ENCODE data around the gene ANKRD52.
A peak's percentile ranks its signal among the peaks of the same experiment; 100 is the strongest.
"Not testable (repeated sequence)": the region's sequence is repeated elsewhere in the genome, so short reads cannot be mapped to it uniquely, and the experiment has no call there.

The ANKRD52 gene

DNA sequence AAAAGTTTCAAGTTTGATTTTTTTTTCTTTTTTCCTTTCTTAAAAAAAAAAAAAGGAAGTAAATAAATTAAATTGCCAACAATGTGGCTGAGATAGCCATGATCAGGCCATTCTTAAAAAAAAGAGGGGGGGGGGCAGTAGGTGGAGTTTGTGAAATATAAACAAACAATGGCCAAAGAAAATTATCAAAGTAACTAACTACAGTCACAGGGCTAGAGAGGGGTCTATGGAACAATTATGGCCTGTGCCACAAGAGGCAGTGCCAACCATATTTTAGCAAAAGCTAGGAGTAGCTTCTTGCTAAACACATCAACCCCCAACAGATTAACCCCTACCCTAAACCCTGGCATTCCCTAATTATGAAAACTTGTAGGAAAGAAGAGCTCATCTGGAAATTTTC, 52.7 kb downstream of the ANKRD52 start:
- DNase-seq = no peak

DNA sequence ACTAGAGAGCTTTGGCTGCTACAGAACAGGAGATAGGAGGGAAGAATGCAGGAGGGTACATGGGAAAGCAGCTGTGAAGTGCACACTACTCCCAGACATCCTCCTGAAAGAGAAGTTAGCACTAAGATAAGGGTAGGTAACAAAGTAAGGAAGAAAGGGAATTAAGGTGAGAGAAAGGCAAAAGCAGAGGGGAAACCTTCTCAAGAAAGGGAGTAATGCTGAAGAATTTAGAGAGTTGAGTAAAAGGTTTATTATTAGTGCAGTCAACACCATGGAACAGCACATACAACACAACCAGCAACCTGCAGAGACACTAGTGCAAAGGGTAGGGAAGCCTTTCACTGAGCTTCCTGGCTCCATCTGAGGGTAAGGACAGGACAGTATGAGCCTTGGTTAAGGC, 53.9 kb downstream of the ANKRD52 start:
- DNase-seq = no peak

DNA sequence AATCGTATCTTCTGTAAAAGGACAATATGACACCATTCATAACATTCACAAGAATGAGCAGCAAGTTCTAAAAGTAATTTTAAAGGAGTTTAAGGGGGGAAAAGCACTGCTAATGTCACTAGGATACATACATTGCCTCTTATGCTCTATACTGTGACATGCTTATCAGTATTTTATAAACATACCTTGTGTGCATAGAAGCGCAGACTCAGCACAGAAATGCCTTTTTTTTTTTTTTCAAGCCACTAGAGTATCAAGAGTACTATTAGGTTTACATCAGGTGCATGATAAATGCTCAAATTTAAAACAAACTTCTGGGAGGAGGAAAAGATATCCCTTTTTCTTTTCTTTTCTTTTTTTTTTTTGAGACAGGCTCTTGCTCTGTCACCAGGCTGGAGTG, 55.3 kb downstream of the ANKRD52 start:
- DNase-seq = no peak

DNA sequence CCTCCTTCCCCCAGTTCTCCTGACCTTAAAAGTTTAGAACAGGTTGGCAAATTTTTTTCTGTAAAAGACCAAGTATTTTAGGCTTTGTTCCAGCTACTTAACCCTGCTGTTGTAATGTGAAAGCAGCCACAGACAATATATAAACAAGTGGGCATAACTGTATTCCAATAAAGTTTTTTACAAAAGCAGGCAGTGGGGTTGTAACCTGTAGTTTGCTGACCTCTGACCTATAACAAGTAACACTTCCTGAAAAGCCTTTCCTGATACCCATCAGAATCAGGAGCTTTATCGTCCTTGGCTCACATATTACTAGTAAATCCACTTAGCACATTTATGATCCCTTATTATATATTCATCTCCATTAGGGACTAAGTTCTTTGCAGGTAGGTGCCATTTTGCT, 55.8 kb downstream of the ANKRD52 start:
- no peak for DNase-seq

DNA sequence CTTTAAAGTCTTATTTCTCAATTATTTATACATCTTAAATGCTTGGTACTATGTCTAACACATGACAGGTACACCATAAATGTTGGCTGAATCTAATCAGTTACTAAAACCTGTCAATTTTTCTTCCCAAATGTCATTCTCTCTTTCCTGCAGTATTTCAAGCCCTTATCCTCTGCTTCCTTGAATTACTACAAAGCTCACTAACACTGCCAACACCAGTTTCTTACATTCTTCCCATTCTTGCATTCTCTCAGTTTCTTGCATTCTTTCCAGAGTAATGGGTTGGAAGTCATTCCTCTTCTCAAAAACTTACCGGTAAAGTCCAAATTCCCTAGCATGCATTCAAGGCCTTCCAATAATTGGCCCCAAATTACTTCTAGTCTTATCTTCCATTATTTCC, 59.3 kb downstream of the ANKRD52 start:
- DNase-seq = no peak

DNA sequence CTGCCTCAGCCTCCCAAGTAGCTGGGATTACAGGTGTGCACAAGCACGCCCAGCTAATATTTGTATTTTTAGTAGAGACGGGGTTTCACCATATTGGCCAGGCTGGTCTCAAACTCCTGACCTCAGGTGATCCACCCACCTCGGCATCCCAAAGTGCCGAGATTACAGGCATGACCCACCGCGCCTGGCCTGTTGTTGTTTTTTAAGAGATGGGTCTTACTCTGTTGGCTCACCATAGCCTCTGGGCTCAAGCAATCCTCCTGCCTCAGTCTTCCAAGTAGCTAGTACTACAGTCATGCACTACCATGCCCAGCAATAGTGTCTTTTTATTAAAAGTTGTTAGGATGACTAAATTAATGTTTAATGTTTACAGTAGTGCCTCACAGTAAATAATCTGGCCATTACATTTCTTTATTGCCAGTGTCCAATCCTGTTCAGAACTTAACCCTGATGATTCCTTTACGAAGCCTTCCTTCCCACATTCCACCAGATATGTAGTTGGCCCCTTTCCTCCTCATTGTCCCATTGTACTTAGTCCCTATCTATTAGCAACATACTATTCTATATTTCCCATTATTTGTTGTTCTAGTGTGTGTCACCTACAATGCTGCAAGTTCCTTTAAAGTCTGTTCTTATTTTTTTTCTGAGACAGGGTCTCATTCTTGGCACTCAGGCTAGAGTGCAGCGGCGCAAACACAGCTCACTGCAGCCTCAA, 60.1 kb downstream of the ANKRD52 start:
- no peak for DNase-seq

DNA sequence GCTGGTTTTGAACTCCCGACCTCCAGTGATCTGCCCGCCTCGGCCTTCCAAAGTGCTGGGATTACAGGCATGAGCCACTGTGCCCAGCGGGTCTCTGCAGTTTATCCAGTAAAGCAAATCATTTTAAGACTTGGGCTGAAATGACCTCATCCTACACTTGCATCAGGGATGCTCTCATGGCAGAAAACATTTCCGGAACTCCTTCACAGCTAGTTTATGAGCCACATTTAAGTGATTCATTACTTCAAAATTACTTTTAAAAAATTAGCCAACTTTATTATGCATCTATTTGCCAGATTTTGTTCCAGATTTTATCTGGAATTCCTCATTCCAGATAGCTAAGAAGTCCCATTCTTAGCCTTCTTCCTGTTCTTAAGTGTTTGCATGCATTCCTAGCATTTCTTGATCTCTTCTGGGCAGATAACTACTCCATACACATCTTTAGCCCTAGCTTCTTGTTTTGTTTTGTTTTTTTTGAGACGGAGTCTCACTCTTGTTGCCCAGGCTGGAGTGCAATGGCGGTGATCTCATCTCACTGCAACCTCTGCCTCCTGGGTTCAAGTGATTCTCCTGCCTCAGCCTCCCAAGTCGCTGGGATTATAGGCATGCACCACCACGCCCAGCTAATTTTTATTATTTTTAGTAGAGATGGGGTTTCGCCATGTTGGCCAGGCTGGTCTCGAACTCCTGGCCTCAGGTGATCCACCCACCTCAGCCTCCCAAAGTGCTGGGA, 61.2 kb downstream of the ANKRD52 start:
- not testable (repeated sequence) for DNase-seq

DNA sequence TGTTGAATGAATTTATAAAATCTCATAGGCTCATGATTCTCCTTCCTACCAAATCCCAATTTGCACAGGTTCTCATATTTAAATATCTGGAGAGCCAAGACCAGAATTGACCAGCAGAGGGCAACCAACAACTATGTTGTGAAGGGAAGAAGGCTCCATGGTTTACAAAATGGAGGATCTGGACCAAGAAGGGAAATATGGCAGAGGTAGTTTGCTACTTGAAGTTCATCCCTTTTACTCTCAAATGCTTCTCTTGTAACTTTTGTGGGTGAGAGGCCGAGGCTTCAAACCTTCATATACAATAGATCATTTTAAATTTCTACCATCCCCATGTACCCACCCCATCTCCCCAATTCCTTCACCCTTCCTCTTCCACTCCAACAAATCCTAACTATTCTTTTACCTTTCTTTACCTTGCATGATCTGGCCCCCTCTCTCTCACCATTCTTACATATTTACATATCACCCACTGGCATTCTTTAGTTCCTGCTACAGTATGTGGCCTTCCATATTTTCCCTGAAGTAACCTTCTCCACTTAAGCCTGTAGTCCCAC, 65.1 kb downstream of the ANKRD52 start:
- DNase-seq = peak; percentile 51

DNA sequence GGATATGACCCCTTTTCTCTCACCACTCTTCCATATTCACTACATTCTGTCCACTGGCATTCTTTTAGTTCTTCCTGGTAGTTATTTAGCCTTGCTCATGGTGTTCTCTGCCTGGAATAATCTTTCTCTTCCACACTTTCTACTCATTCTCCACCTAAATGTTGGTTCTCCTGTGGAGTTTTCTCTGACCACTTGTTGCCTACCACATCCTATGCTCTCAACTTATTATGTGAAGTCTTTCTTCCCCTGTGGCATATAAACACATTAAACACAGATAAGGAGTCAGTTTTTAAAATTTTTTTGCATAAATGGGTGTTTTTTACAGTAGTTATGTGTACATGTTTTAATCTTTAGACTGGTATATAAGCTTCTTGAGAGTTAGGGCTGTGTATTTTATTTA, 65.6 kb downstream of the ANKRD52 start:
- no peak for DNase-seq

DNA sequence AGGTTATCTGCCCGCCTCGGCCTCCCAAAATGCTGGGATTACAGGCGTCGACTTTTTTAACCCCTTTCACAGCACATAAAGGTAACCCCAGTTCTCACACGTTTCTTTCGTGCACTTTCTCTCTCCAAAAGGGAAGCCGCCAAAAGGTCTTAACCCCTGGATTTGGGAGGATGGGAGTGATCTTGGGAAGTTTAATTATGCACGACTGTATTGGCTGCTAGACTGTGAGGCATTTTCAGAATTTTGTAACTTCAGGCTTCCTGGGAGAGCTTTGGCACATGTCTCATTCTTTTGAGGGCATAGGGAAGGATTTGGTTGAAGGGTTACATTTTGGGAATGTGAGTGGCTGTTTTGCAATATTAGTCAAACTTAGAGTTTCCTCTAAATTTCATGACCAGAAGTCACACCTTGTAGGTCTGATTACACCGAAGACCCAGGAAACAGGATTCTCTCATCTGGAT, 67.5 kb downstream of the ANKRD52 start:
- DNase-seq = no peak

DNA sequence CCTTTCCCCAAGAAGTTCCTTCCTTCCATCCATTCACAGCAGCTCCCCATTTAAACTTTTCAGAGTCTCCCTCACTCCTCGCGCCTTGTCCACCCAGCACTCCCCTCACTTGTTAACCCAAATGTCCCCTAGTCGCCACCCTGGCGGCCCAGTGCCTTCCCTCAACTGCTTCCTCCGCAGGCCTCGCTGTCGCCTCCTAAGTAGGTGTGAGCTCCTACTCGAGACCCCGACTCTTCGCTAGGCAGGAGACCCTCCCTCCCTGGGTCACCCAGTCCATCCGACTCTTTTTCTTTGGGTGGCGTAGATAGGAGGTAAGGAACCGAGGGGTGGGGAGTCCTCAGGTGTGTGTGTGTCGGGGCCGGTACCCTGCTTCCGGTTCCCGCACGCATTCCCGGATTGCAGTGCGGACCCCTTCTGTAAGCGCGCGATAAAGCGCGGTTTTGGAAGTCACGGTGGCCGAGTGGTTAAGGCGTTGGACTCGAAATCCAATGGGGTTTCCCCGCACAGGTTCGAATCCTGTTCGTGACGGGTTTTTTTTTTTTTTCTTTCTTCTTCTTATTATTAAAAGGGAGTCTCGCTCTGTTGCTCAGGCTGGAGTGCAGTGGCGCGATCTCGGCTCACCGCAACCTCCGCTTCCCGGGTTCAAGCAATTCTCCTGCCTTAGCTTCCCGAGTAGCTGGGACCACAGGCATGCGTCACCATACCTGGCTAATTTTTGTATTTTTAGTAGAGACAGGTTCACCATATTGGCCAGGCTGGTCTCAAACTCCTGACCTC, 68.1 kb downstream of the ANKRD52 start:
- DNase-seq = peak; percentile 68

DNA sequence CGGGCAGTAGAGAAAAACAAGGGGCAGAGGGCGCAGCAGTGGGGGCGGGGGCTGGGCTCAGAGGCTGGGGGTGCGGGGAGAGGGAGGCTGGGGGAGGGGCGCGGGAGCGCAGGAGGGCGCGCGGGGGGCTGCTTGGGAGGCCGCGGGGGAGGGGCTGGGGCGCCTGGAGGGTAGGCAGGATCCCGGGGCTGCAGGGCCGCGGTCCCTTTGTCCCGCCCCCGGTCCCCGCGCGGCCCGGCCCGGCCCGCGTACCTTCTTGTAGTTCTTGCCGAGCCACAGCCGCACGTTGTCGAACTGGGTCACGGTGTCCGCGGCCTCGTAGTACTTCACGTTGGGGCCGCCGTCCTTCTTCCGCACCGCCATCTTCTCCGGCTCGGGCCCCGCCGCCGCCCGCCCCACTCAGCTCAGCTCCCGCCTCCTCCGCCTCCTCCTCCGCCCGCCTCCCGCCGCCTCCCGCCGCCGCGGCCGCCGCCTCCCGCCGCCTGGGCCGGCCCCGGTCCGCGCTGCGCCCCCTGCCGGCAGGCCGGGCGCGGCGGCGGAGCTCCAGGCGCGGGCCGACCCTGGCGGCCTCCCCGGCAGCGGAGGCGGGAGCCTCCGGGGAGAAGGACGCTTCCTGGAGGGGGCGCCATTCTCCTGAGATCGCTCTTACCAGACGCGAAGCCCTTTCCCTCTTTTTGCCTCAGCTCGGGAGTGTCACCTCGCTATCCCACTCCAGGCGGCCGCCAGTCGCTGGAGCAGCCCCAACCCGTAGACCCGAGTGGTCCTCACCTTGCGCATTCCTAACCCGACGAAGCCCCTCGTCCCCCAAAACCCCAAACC, 68.9 kb downstream of the ANKRD52 start, which contains the start of gene SMARCC2:
TSS of gene SMARCC2 (minus strand) at position 385 of the 819 bp plus-strand sequence. CDS start at position 363, 22 bp downstream.
- DNase-seq = peak; percentile 90

DNA sequence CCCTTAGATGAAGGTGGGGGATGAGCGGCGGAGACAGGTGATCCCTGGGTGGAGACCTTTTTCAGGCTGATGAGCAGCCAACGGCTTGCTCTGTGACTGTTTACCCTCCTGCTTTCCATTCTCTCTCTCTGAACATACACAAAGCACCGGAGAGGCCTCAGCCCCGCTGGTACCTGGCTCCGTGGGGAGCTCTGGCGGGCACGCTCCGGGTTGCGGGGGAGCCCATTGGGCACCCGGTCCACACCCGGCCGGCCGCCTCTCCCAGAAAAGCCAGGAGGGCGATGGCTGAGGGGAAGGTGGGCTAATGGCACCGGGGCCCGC, 69.4 kb downstream of the ANKRD52 start:
- no peak for DNase-seq

DNA sequence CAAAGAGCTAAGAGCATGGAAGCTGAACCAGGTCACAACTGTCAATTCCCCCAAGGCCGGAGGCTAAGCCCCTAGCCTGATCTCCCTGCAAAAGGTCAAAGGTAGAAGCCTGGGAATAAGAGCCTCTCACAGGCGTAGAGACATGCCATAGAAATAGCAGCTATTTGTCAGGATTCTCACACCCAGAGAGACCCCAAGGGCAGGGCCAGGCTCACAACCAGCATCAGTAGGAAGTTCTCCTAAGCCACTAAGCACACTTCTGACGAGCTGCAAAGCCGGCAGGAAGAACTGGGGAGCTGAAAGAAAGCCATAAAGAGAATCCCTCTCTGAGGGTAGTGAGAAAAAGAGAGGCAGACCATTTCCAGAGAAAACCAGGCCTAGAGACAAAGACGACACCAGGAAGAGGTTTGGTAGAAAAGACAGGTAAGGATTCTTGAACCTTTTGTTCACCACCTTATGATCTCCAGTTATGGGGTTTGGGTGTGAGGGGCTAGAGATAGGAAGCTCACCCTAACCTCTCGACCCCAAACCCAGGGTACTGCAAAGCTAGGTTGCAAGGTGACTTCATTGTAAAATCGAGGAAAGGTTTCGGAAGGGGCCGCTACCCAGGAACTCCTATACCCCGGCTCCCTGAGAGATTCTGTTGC, 69.9 kb downstream of the ANKRD52 start:
- no peak for DNase-seq
